OCI-LY1 (cell line): ENCODE results near the gene CBLC.

Source experiments
- H2AFZ ChIP-seq: fragments of 200-600 bp; sonication (generic), shearing (Covaris generic); 2 replicates; pipeline ENCODE4 v1.6.0; 2014; ENCODE audit warnings: antibody characterized with exemption, mild to moderate bottlenecking, low read length
- H3F3A ChIP-seq: fragments of 200-600 bp; sonication (generic), shearing (Covaris generic); 2 replicates; pipeline ENCODE4 v1.6.0; 2014; ENCODE audit warnings: mild to moderate bottlenecking, antibody characterized with exemption, low read length, moderate library complexity; ENCODE audit not compliant: insufficient read depth
- H3K27ac ChIP-seq: fragments of 200-600 bp; sonication (generic); 2 replicates; pipeline ENCODE4 v1.5.1; 2014; ENCODE audit warnings: low read length, mixed run types, mild to moderate bottlenecking, low read depth; ENCODE audit not compliant: poor library complexity, severe bottlenecking
- H3K27me3 ChIP-seq: fragments of 200-600 bp; sonication (generic); 2 replicates; pipeline ENCODE4 v1.6.0; 2014; ENCODE audit warnings: antibody characterized with exemption, mild to moderate bottlenecking, low read length, moderate library complexity; ENCODE audit not compliant: insufficient read depth
- H3K36me3 ChIP-seq: fragments of 200-600 bp; sonication (generic); 2 replicates; pipeline ENCODE4 v1.6.1; 2014; ENCODE audit warnings: mild to moderate bottlenecking, antibody characterized with exemption, low read length, moderate library complexity, mixed read lengths; ENCODE audit not compliant: insufficient read depth
- H3K4me1 ChIP-seq: fragments of 200-600 bp; sonication (generic); 2 replicates; pipeline ENCODE4 v1.5.1; 2014; ENCODE audit warnings: mild to moderate bottlenecking, low read length, moderate library complexity; ENCODE audit not compliant: insufficient read depth, severe bottlenecking
- H3K4me2 ChIP-seq: fragments of 200-600 bp; sonication (generic), shearing (Covaris generic); 2 replicates; pipeline ENCODE4 v1.6.1; 2014; ENCODE audit warnings: low read length
- H3K4me3 ChIP-seq: fragments of 200-600 bp; sonication (generic); 2 replicates; pipeline ENCODE4 v1.5.1; 2014; ENCODE audit warnings: low read length, low read depth, mild to moderate bottlenecking, mixed read lengths; ENCODE audit not compliant: poor library complexity, severe bottlenecking
- H3K79me2 ChIP-seq: fragments of 200-600 bp; shearing (Covaris generic); 2 replicates; pipeline ENCODE4 v1.6.1; 2016; ENCODE audit warnings: mixed run types, low read length, mixed read lengths; ENCODE audit not compliant: insufficient read depth
- H3K9ac ChIP-seq: fragments of 200-600 bp; sonication (generic), shearing (Covaris generic); 2 replicates; pipeline ENCODE4 v1.6.1; 2014; ENCODE audit warnings: mild to moderate bottlenecking, low read length, mixed read lengths
- H3K9me2 ChIP-seq: fragments of 200-600 bp; sonication (generic), shearing (Covaris generic); 2 replicates; pipeline ENCODE4 v1.6.1; 2014; ENCODE audit warnings: low read depth, mild to moderate bottlenecking, low read length, mixed read lengths
- H3K9me3 ChIP-seq: fragments of 200-600 bp; shearing (Covaris generic); 2 replicates; pipeline ENCODE4 v1.6.1; 2014; ENCODE audit warnings: low read length, mixed read lengths
- H4K20me1 ChIP-seq: fragments of 200-600 bp; sonication (generic), shearing (Covaris generic); 2 replicates; pipeline ENCODE4 v1.6.0; 2016; ENCODE audit warnings: mild to moderate bottlenecking, low read length; ENCODE audit not compliant: insufficient read depth
- CTCF ChIP-seq: fragments of 200-600 bp; sonication (generic), shearing (Covaris generic); IDR thresholded peaks from 2 replicates; pipeline ENCODE4 v1.5.1; 2017; ENCODE audit warnings: mild to moderate bottlenecking, antibody characterized with exemption, low read length, moderate library complexity, mixed read lengths
- EZH2 ChIP-seq: fragments of 200-600 bp; sonication (generic), shearing (Covaris generic); IDR thresholded peaks from 2 replicates; pipeline ENCODE4 v1.8.0; 2017; ENCODE audit warnings: borderline replicate concordance, mixed run types, mild to moderate bottlenecking, antibody characterized with exemption, low read length, moderate library complexity, mixed read lengths

CBLC gene

DNA sequence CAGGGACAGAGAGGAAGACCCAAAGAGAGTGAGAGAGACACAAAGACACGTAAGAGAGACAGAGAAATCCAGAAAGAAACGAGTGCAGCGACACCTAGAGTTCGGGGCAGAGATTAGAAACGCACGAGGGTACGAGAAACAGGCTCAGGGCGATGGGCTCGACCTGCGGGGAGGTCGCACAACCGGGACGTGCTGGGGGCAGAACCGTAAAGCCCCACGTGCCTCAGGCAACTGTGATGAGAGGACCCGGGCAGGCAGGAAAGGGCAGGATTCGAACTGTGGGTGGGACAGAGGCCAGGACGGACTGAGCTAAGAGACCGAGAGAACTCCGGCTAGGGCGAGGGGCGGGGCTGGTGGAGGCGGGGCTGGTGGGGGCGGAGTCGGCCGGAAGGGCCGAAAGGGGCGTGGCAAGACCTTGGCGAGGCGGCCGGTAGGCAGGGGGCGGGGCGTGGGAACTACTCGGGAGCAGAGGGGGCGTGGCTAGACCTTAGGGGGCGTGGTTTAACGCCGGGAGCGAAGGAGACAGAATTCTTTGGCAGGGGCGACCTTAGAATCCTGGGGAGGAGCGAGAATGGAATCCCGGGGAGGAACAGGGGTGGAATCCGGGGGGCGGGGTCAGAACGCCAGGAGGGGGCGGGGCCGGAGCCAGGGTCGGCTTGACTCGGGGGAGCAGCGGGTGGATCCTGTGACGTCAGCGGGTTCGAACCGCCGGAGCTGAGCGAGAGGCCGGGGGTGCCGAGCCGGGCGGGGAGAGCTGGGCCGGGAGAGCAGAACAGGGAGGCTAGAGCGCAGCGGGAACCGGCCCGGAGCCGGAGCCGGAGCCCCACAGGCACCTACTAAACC, 68.1 kb downstream of the CBLC start, which contains the start of gene NECTIN2:
TSS of gene NECTIN2 (plus strand) at position 686 of the 843 bp plus-strand sequence. CDS start 229 bp downstream, outside the sequence.
- Histone ChIP-seq H3F3A (no peaks in the 10 kb centered on the region), H3K9me2 (no peaks in the 10 kb centered on the region), H4K20me1 (no peaks in the 10 kb centered on the region), H3K4me2 (peak within 1 kb of the TSS; percentile 72), H3K79me2 (no peaks in the 10 kb centered on the region), H3K9ac (no peak within 1 kb of the TSS), H3K27me3 (no peaks in the 10 kb centered on the region), H3K36me3 (no peaks in the 10 kb centered on the region), H3K4me3 (peak within 1 kb of the TSS; percentile 55), H3K4me1 (peaks cover 12% of the 10 kb centered on the region), H3K9me3 (no peaks in the 10 kb centered on the region), H3K27ac (no peak within 1 kb of the TSS), H2AFZ (no peak within 1 kb of the TSS)
- TF ChIP-seq CTCF (peak; percentile 94), EZH2 (no peak)

- Histone ChIP-seq H3K9me3 (no peaks in the 10 kb centered on the region), H3K4me3 (peak overlapping the region; percentile 55), H3K27me3 (no peaks in the 10 kb centered on the region), H2AFZ (no peak overlapping the region), H3K79me2 (no peaks in the 10 kb centered on the region), H3K9ac (no peak overlapping the region), H3K27ac (no peak overlapping the region), H3K4me2 (peak overlapping the region; percentile 31), H3K36me3 (no peaks in the 10 kb centered on the region), H4K20me1 (no peaks in the 10 kb centered on the region), H3K9me2 (no peaks in the 10 kb centered on the region), H3F3A (no peaks in the 10 kb centered on the region), H3K4me1 (peaks cover 12% of the 10 kb centered on the region)
- TF ChIP-seq CTCF (no peak), EZH2 (no peak)
Measured at GRCh38 chr19:44846455-44847143, 68.9 kb downstream of the CBLC start.

- Histone ChIP-seq H3K36me3 (no peaks in the 10 kb centered on the region), H3K9ac (no peak overlapping the region), H3F3A (no peaks in the 10 kb centered on the region), H3K9me3 (no peaks in the 10 kb centered on the region), H3K4me3 (no peak overlapping the region), H3K27me3 (no peaks in the 10 kb centered on the region), H3K9me2 (no peaks in the 10 kb centered on the region), H2AFZ (no peak overlapping the region), H3K4me1 (peaks cover 12% of the 10 kb centered on the region), H3K27ac (no peak overlapping the region), H3K79me2 (no peaks in the 10 kb centered on the region), H3K4me2 (no peak overlapping the region), H4K20me1 (no peaks in the 10 kb centered on the region)
- TF ChIP-seq EZH2 = no peak
- no peak for TF ChIP-seq CTCF
Measured at GRCh38 chr19:44847144-44848035, 69.7 kb downstream of the CBLC start.
